ENCODE data around the gene GHRH. TPM values are rescaled to one million over a fixed set of nuclear protein-coding genes. Genes with fewer than 3 reads are reported as not detected.
A peak's percentile ranks its signal among the peaks of the same experiment; 100 is the strongest.

GHRH gene
- total RNA-seq, 1 donor from 2014 or later, result not detected

- DNase-seq (ENCODE audit: low spot score), result no peak
Measured at GRCh38 chr20:37205794-37206193, 55.8 kb downstream of the GHRH start.

- DNase-seq (ENCODE audit: low spot score), result no peak
Measured at GRCh38 chr20:37205130-37205529, 56.5 kb downstream of the GHRH start.

GRCh38 chr20:37204056-37204455, 57.6 kb downstream of the GHRH start:
- DNase-seq (ENCODE audit: low spot score), result no peak

GRCh38 chr20:37202267-37202943, 59.2 kb downstream of the GHRH start:
- DNase-seq (ENCODE audit: low spot score), result peak; percentile 48

GRCh38 chr20:37201827-37202162, 59.8 kb downstream of the GHRH start:
- no peak for DNase-seq (ENCODE audit: low spot score)

Other genes with a start within 250 kb of the GHRH start
- gene RBL1, start 165.8 kb downstream of the GHRH start, total RNA-seq, result 8.1 TPM
- gene RPN2, start 82.5 kb downstream of the GHRH start, total RNA-seq, result 215 TPM
- 3.1 TPM for gene MROH8, start 82.3 kb downstream of the GHRH start, total RNA-seq
- 73.9 TPM for gene MANBAL, start 27.8 kb upstream of the GHRH start, total RNA-seq
- gene SRC, start 84.3 kb upstream of the GHRH start, total RNA-seq, result 166 TPM